ENCODE data around the gene PDGFC.

The PDGFC gene

GRCh38 chr4:156931267-156931666, 40.3 kb downstream of the PDGFC start:
- Histone ChIP-seq H3K4me1 (ENCODE audit: insufficient read depth, low read length) (no peaks in the 10 kb centered on the region), H3K9me3 (ENCODE audit: control insufficient read depth, insufficient read depth, low read length) (peaks cover 2% of the 10 kb centered on the region; the same call in 1 of the 2 replicates), H3K36me3 (ENCODE audit: insufficient read depth, low read length) (no peaks in the 10 kb centered on the region), H3K9ac (ENCODE audit: low read depth, low read length) (no peak overlapping the region)

- no peaks in the 10 kb centered on the region for H3K4me1 ChIP-seq (ENCODE audit: insufficient read depth, low read length)
- no peaks in the 10 kb centered on the region for H3K36me3 ChIP-seq (ENCODE audit: insufficient read depth, low read length)
- H3K9me3 ChIP-seq (ENCODE audit: control insufficient read depth, insufficient read depth, low read length), result no peaks in the 10 kb centered on the region
- H3K9ac ChIP-seq (ENCODE audit: low read depth, low read length), result no peak overlapping the region
These were observed 42.1 kb downstream of the PDGFC start for GRCh38 chr4:156929386-156930105.

- Histone ChIP-seq H3K4me1 (ENCODE audit: insufficient read depth, low read length) (no peaks in the 10 kb centered on the region), H3K9ac (ENCODE audit: low read depth, low read length) (no peak overlapping the region), H3K36me3 (ENCODE audit: insufficient read depth, low read length) (no peaks in the 10 kb centered on the region), H3K9me3 (ENCODE audit: control insufficient read depth, insufficient read depth, low read length) (no peaks in the 10 kb centered on the region)
These were observed 46.8 kb downstream of the PDGFC start for GRCh38 chr4:156924774-156925315.

- no peaks in the 10 kb centered on the region for H3K36me3 ChIP-seq (ENCODE audit: insufficient read depth, low read length)
- no peak overlapping the region for H3K9ac ChIP-seq (ENCODE audit: low read depth, low read length)
- H3K4me1 ChIP-seq (ENCODE audit: insufficient read depth, low read length), result no peaks in the 10 kb centered on the region
- H3K9me3 ChIP-seq (ENCODE audit: control insufficient read depth, insufficient read depth, low read length), result no peaks in the 10 kb centered on the region
These were observed 48.1 kb downstream of the PDGFC start for GRCh38 chr4:156923525-156923924.

GRCh38 chr4:156915221-156915620, 56.4 kb downstream of the PDGFC start:
- Histone ChIP-seq H3K4me1 (ENCODE audit: insufficient read depth, low read length) (no peaks in the 10 kb centered on the region), H3K9ac (ENCODE audit: low read depth, low read length) (no peak overlapping the region), H3K9me3 (ENCODE audit: control insufficient read depth, insufficient read depth, low read length) (no peaks in the 10 kb centered on the region), H3K36me3 (ENCODE audit: insufficient read depth, low read length) (no peaks in the 10 kb centered on the region)

- Histone ChIP-seq H3K4me1 (ENCODE audit: insufficient read depth, low read length) (no peaks in the 10 kb centered on the region), H3K36me3 (ENCODE audit: insufficient read depth, low read length) (no peaks in the 10 kb centered on the region), H3K9ac (ENCODE audit: low read depth, low read length) (no peak overlapping the region), H3K9me3 (ENCODE audit: control insufficient read depth, insufficient read depth, low read length) (no peaks in the 10 kb centered on the region)
These were observed 58.4 kb downstream of the PDGFC start for GRCh38 chr4:156913234-156913633.

GRCh38 chr4:156909010-156909409, 62.6 kb downstream of the PDGFC start:
- Histone ChIP-seq H3K9me3 (ENCODE audit: control insufficient read depth, insufficient read depth, low read length) (no peaks in the 10 kb centered on the region), H3K9ac (ENCODE audit: low read depth, low read length) (no peak overlapping the region), H3K4me1 (ENCODE audit: insufficient read depth, low read length) (no peaks in the 10 kb centered on the region), H3K36me3 (ENCODE audit: insufficient read depth, low read length) (no peaks in the 10 kb centered on the region)

- H3K9me3 ChIP-seq (ENCODE audit: control insufficient read depth, insufficient read depth, low read length), result no peaks in the 10 kb centered on the region
- H3K4me1 ChIP-seq (ENCODE audit: insufficient read depth, low read length), result no peaks in the 10 kb centered on the region
- no peaks in the 10 kb centered on the region for H3K36me3 ChIP-seq (ENCODE audit: insufficient read depth, low read length)
- no peak overlapping the region for H3K9ac ChIP-seq (ENCODE audit: low read depth, low read length)
These were observed 65.3 kb downstream of the PDGFC start for GRCh38 chr4:156906325-156906724.

GRCh38 chr4:156901871-156902270, 69.7 kb downstream of the PDGFC start:
- H3K4me1 ChIP-seq (ENCODE audit: insufficient read depth, low read length), result no peaks in the 10 kb centered on the region
- H3K9me3 ChIP-seq (ENCODE audit: control insufficient read depth, insufficient read depth, low read length), result no peaks in the 10 kb centered on the region
- H3K9ac ChIP-seq (ENCODE audit: low read depth, low read length), result no peak overlapping the region
- H3K36me3 ChIP-seq (ENCODE audit: insufficient read depth, low read length), result no peaks in the 10 kb centered on the region

GRCh38 chr4:156898373-156899117, 73.1 kb downstream of the PDGFC start:
- no peak overlapping the region for H3K9ac ChIP-seq (ENCODE audit: low read depth, low read length)
- no peaks in the 10 kb centered on the region for H3K36me3 ChIP-seq (ENCODE audit: insufficient read depth, low read length)
- H3K9me3 ChIP-seq (ENCODE audit: control insufficient read depth, insufficient read depth, low read length), result no peaks in the 10 kb centered on the region
- H3K4me1 ChIP-seq (ENCODE audit: insufficient read depth, low read length), result no peaks in the 10 kb centered on the region; the same call in 1 of the 2 replicates

- H3K9me3 ChIP-seq (ENCODE audit: control insufficient read depth, insufficient read depth, low read length), result no peaks in the 10 kb centered on the region
- H3K9ac ChIP-seq (ENCODE audit: low read depth, low read length), result no peak overlapping the region
- H3K36me3 ChIP-seq (ENCODE audit: insufficient read depth, low read length), result no peaks in the 10 kb centered on the region
These were observed 75.1 kb downstream of the PDGFC start for GRCh38 chr4:156896527-156896926.

GRCh38 chr4:156894234-156894633, 77.4 kb downstream of the PDGFC start:
- Histone ChIP-seq H3K9me3 (ENCODE audit: control insufficient read depth, insufficient read depth, low read length) (no peaks in the 10 kb centered on the region), H3K4me1 (ENCODE audit: insufficient read depth, low read length) (no peaks in the 10 kb centered on the region; the same call in 1 of the 2 replicates), H3K9ac (ENCODE audit: low read depth, low read length) (no peak overlapping the region), H3K36me3 (ENCODE audit: insufficient read depth, low read length) (no peaks in the 10 kb centered on the region)

More at GRCh38 chr4:156896527-156896926, 75.1 kb downstream of the PDGFC start:
- H3K4me1 ChIP-seq (ENCODE audit: insufficient read depth, low read length), result no peaks in the 10 kb centered on the region; the same call in 1 of the 2 replicates

- no peaks in the 10 kb centered on the region for H3K36me3 ChIP-seq (ENCODE audit: insufficient read depth, low read length)
- H3K9me3 ChIP-seq (ENCODE audit: control insufficient read depth, insufficient read depth, low read length), result no peaks in the 10 kb centered on the region
- H3K4me1 ChIP-seq (ENCODE audit: insufficient read depth, low read length), result no peaks in the 10 kb centered on the region; the same call in 1 of the 2 replicates
- H3K9ac ChIP-seq (ENCODE audit: low read depth, low read length), result no peak overlapping the region
These were observed 78.8 kb downstream of the PDGFC start for GRCh38 chr4:156892805-156893204.

- Histone ChIP-seq H3K9ac (ENCODE audit: low read depth, low read length) (no peak overlapping the region), H3K36me3 (ENCODE audit: insufficient read depth, low read length) (no peaks in the 10 kb centered on the region), H3K9me3 (ENCODE audit: control insufficient read depth, insufficient read depth, low read length) (no peaks in the 10 kb centered on the region), H3K4me1 (ENCODE audit: insufficient read depth, low read length) (no peaks in the 10 kb centered on the region)
These were observed 81.7 kb downstream of the PDGFC start for GRCh38 chr4:156889616-156890594.
